ENCODE data around the gene METTL5.
A peak's percentile ranks its signal among the peaks of the same experiment; 100 is the strongest.

METTL5 gene

GRCh38 chr2:169840747-169841142 lies 16.0 kb upstream of the METTL5 start:
- peak overlapping the region in 1 of 2 donors; percentile 15 for H3K4me3 ChIP-seq (replicated peaks in 1 of 2; ENCODE audit: low read depth in 2 of 2, low read length in 2 of 2)
- no peak for DNase-seq (ENCODE audit: low read depth in 2 of 2)
- TF ChIP-seq, protein P1, sequence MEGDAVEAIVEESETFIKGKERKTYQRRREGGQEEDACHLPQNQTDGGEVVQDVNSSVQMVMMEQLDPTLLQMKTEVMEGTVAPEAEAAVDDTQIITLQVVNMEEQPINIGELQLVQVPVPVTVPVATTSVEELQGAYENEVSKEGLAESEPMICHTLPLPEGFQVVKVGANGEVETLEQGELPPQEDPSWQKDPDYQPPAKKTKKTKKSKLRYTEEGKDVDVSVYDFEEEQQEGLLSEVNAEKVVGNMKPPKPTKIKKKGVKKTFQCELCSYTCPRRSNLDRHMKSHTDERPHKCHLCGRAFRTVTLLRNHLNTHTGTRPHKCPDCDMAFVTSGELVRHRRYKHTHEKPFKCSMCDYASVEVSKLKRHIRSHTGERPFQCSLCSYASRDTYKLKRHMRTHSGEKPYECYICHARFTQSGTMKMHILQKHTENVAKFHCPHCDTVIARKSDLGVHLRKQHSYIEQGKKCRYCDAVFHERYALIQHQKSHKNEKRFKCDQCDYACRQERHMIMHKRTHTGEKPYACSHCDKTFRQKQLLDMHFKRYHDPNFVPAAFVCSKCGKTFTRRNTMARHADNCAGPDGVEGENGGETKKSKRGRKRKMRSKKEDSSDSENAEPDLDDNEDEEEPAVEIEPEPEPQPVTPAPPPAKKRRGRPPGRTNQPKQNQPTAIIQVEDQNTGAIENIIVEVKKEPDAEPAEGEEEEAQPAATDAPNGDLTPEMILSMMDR (IDR thresholded peaks at IDR 0.05; ENCODE audit: low read depth, low read length) = no peak

- H3K4me3 ChIP-seq (replicated peaks in 1 of 2; ENCODE audit: low read depth in 2 of 2, low read length in 2 of 2) = peak overlapping the region in 1 of 2 donors; percentile 15
- TF ChIP-seq, protein P1 (IDR thresholded peaks at IDR 0.05; ENCODE audit: low read depth, low read length) = no peak
These were observed 15.4 kb upstream of the METTL5 start for GRCh38 chr2:169839954-169840746.

GRCh38 chr2:169838743-169839489 lies 14.2 kb upstream of the METTL5 start:
- no peak for DNase-seq (ENCODE audit: low read depth in 2 of 2)
- H3K4me3 ChIP-seq (replicated peaks in 1 of 2; ENCODE audit: low read depth in 2 of 2, low read length in 2 of 2) = no peak overlapping the region
- TF ChIP-seq, protein P1 (IDR thresholded peaks at IDR 0.05; ENCODE audit: low read depth, low read length) = no peak

More at GRCh38 chr2:169839954-169840746, 15.4 kb upstream of the METTL5 start:
- DNase-seq (ENCODE audit: low read depth in 2 of 2) = peak; percentile 20 to 85

DNA sequence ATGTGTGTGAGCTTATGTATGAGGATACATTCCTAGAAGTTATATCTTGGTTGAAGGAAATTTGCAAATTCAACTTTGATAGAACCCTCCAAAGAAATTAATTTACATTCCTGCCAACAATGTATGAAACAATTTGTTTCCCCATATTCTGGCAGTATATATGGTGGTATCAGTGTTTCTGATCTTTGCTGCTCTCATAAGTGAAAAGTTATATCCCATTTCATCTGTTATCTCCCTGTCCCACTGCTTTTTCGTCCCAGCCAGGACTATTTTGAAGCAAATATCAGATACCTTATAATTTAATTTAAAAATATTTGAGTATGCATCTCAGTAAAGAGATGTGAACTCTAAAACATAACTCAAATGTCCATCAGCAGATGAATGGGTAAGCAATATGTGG lies 9.7 kb upstream of the METTL5 start:
- TF ChIP-seq, protein P1 (IDR thresholded peaks at IDR 0.05; ENCODE audit: low read depth, low read length) = no peak
- no peak overlapping the region for H3K4me3 ChIP-seq (replicated peaks in 1 of 2; ENCODE audit: low read depth in 2 of 2, low read length in 2 of 2)
- no peak for DNase-seq (ENCODE audit: low read depth in 2 of 2)

- TF ChIP-seq, protein P1 (IDR thresholded peaks at IDR 0.05; ENCODE audit: low read depth, low read length) = no peak
- peak; percentile 50 to 53 for DNase-seq (ENCODE audit: low read depth in 2 of 2)
- peak overlapping the region; percentile 81 to 97 for H3K4me3 ChIP-seq (replicated peaks in 1 of 2; ENCODE audit: low read depth in 2 of 2, low read length in 2 of 2)
These were observed 3.6 kb upstream of the METTL5 start for GRCh38 chr2:169828141-169828811.

DNA sequence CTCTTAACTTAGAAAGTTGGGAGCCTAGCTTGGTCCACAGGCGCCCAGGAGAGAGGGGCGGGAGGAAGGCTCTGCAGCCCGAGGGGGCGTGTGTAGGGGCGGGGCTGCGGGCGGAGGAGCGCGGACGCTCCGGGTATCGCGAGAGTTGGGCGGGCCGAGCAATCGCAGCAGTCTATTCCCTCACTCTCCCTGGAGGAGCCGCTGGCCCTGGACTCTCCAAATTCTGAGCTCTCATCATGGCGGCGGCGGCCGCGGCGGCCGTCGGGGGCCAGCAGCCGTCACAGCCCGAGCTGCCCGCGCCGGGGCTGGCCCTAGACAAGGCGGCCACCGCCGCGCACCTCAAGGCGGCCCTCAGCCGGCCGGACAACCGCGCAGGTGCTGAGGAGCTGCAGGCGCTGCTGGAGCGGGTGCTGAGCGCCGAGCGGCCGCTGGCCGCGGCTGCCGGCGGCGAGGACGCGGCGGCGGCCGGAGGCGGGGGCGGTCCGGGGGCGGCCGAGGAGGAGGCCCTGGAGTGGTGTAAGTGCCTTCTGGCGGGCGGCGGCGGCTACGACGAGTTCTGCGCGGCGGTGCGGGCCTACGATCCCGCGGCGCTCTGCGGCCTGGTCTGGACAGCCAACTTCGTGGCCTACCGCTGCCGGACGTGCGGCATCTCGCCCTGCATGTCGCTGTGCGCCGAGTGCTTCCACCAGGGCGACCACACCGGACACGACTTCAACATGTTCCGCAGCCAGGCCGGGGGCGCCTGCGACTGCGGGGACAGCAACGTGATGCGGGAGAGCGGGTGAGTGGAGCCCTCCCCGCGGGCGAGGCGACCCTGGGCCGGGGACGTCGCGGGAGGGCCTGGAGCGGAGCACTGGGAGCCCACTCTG lies 2.8 kb upstream of the METTL5 start, which contains the start of gene UBR3:
Gene UBR3, plus strand, starts transcription at position 183 of the 869 bp plus-strand sequence. Its CDS starts 54 bp downstream, at position 237.
- DNase-seq (ENCODE audit: low read depth in 2 of 2) = peak; percentile 93 to 97
- TF ChIP-seq, protein P1 (IDR thresholded peaks at IDR 0.05; ENCODE audit: low read depth, low read length) = no peak

More for the DNA sequence above, 2.8 kb upstream of the METTL5 start, which contains the start of gene UBR3:
- peak within 1 kb of the TSS; percentile 81 to 97 for H3K4me3 ChIP-seq (replicated peaks in 1 of 2; ENCODE audit: low read depth in 2 of 2, low read length in 2 of 2)
